ENCODE measurements around the gene IRF6. TPM values are rescaled to one million over a fixed set of nuclear protein-coding genes. Genes with fewer than 3 reads are reported as not detected.

The IRF6 gene
- total and polyA plus RNA-seq, 2 of the 8 experiments (the other 6 are each of a cell fraction or from before 2014, with no cell fraction given), result 9.6 to 13.4 TPM

- TF ChIP-seq CBX8 (IDR thresholded peaks at IDR 0.05; ENCODE audit: borderline replicate concordance, low read depth, low read length) (no peak), PHF8 (conservative IDR thresholded peaks at IDR 0.05; ENCODE audit: low read depth, low read length) (no peak), HDAC6 (IDR thresholded peaks at IDR 0.05; ENCODE audit: low read depth, low read length) (no peak), SP4 (IDR thresholded peaks at IDR 0.05; ENCODE audit: low read length) (no peak), SP1 (IDR thresholded peaks at IDR 0.05; ENCODE audit: low read depth, low read length) (no peak)
Observed at GRCh38 chr1:209816923-209817322, 11.0 kb upstream of the IRF6 start (continued).

Data from H1 (cell line).